Esophagus muscularis mucosa (tissue), 4 donors: ENCODE measurements around the gene MUC2. TPM values are rescaled to one million over a fixed set of nuclear protein-coding genes. Genes with fewer than 3 reads are reported as not detected.

Experiments
- DNase-seq: peaks from one replicate; pipeline ENCODE4 v3.0.0-alpha.2; 2017; ENCODE audit errors: extremely low spot score
- H3K27ac ChIP-seq, 4 donors: fragments of 200-600 bp; sonication (generic); replicated peaks in 1 of 4; 1 replicate in 3 of 4; 2 replicates in 1 of 4; pipeline ENCODE4 v1.5.1; 2016 to 2019; ENCODE audit warnings: mild to moderate bottlenecking in 1 of 4
- H3K27me3 ChIP-seq, 4 donors: fragments of 200-600 bp; sonication (generic); one replicate each; pipeline versions ENCODE4 v1.5.1 to v1.6.0; 2016 to 2019
- H3K36me3 ChIP-seq, 4 donors: fragments of 200-600 bp; sonication (generic); one replicate each; pipeline ENCODE4 v1.5.1; 2016 to 2019
- H3K4me1 ChIP-seq, 4 donors: fragments of 200-600 bp; sonication (generic); one replicate each; pipeline ENCODE4 v1.5.1; 2016 to 2019
- H3K4me3 ChIP-seq, 4 donors: fragments of 200-600 bp; sonication (generic); 1 replicate in 2 of 4; 2 replicates in 2 of 4; pipeline ENCODE4 v1.5.1; 2016 to 2019; ENCODE audit warnings: mild to moderate bottlenecking in 4 of 4, moderate library complexity in 1 of 4
- H3K9me3 ChIP-seq, 4 donors: fragments of 200-600 bp; sonication (generic); 1 replicate in 3 of 4; 2 replicates in 1 of 4; pipeline ENCODE4 v1.5.1; 2016 to 2019
- CTCF ChIP-seq, 3 experiments: fragments of 200-600 bp in 2 of 3; fragments of 450-650 bp in 1 of 3; sonication (generic) in 2 of 3; IDR thresholded peaks; one replicate each; pipeline ENCODE4 v1.5.1; 2017 to 2019; ENCODE audit warnings: antibody characterized with exemption in 3 of 3, mild to moderate bottlenecking in 2 of 3, moderate library complexity in 1 of 3
- EP300 ChIP-seq: sonication (generic); formaldehyde crosslinking; IDR thresholded peaks from one replicate; pipeline ENCODE4 v1.6.1; 2017; ENCODE audit warnings: antibody characterized with exemption
- POLR2A ChIP-seq: fragments of 450-650 bp; IDR thresholded peaks from one replicate; pipeline ENCODE4 v1.6.1; 2017; ENCODE audit warnings: antibody characterized with exemption, moderate library complexity, mild to moderate bottlenecking, low read depth
- POLR2AphosphoS5 ChIP-seq, 2 donors: sonication (generic); formaldehyde crosslinking; IDR thresholded peaks; one replicate each; pipeline ENCODE4 v1.6.1; 2017; ENCODE audit warnings: antibody characterized with exemption in 2 of 2
- WGBS: methylation state at CpG from one replicate; pipeline ENCODE4 v1.1.5; 2018; 5-methylcytosine and 5-hydroxymethylcytosine counted together
- intact Hi-C: fragments of 100-400 bp; cut with DNase I; formaldehyde crosslinking; loops from one replicate; pipeline ENCODE4 v1.15.1; 2023
- total RNA-seq, 4 donors: library from RNA; depleted of rRNA; stranded (reverse); fragments of >200 nt; gene quantifications; one replicate each; pipeline versions ENCODE4 v1.1.0 to v1.2.1, GENCODE V29; 2016

Gene MUC2
- total RNA-seq, 4 donors from 2014 or later: 0.34 TPM; not detected in 3

- no peak for DNase-seq
- Histone ChIP-seq H3K4me3 (no peak overlapping the region), H3K4me1 (no peaks in the 10 kb centered on the region), H3K9me3 (peaks cover 0 to 11% (median 6%) of the 10 kb centered on the region in 4 donors), H3K27me3 (peaks cover 0 to 37% (median 0%) of the 10 kb centered on the region in 4 donors), H3K27ac (no peak overlapping the region), H3K36me3 (no peaks in the 10 kb centered on the region)
- TF ChIP-seq CTCF (IDR thresholded peaks at IDR 0.05) (no peak), POLR2A (no peak), POLR2AphosphoS5 (IDR thresholded peaks at IDR 0.05) (no peak), EP300 (no peak)
- intact Hi-C loops: no loop called here
- WGBS: 82% methylated on average over 9 of the region's 9 CpGs
Observed at GRCh38 chr11:1062075-1062820, 12.4 kb upstream of the MUC2 start.

GRCh38 chr11:1064167-1064566 is 10.5 kb upstream of the MUC2 start:
- no peak for TF ChIP-seq POLR2A
- no peak for TF ChIP-seq EP300
- no peak for TF ChIP-seq CTCF (IDR thresholded peaks at IDR 0.05)
- TF ChIP-seq POLR2AphosphoS5 (IDR thresholded peaks at IDR 0.05): no peak
- H3K27ac ChIP-seq: no peak overlapping the region
- no peaks in the 10 kb centered on the region for H3K4me1 ChIP-seq
- H3K27me3 ChIP-seq: peaks cover 0 to 42% (median 0%) of the 10 kb centered on the region in 4 donors
- H3K36me3 ChIP-seq: no peaks in the 10 kb centered on the region
- H3K9me3 ChIP-seq: peaks cover 0 to 11% (median 6%) of the 10 kb centered on the region in 4 donors
- WGBS: 70% methylated on average over 3 of the region's 3 CpGs
- intact Hi-C loops: no loop called here
- no peak overlapping the region for H3K4me3 ChIP-seq
- DNase-seq: no peak

- H3K27ac ChIP-seq: no peak overlapping the region
- WGBS: 82% methylated on average over 8 of the region's 8 CpGs
- H3K9me3 ChIP-seq: no peaks in the 10 kb centered on the region
- intact Hi-C loops: no loop called here
- TF ChIP-seq EP300 (no peak), CTCF (IDR thresholded peaks at IDR 0.05) (no peak), POLR2A (no peak), POLR2AphosphoS5 (IDR thresholded peaks at IDR 0.05) (no peak)
- H3K27me3 ChIP-seq: peaks cover 0 to 64% (median 5%) of the 10 kb centered on the region in 4 donors
- peaks cover 0 to 7% (median 5%) of the 10 kb centered on the region in 4 donors for H3K4me1 ChIP-seq
- H3K4me3 ChIP-seq: no peak overlapping the region
- no peaks in the 10 kb centered on the region for H3K36me3 ChIP-seq
- no peak for DNase-seq
Observed at GRCh38 chr11:1067812-1068496, 6.7 kb upstream of the MUC2 start.

- Histone ChIP-seq H3K4me3 (no peak overlapping the region), H3K9me3 (no peaks in the 10 kb centered on the region), H3K27ac (no peak overlapping the region), H3K27me3 (peaks cover 0 to 77% (median 5%) of the 10 kb centered on the region in 4 donors), H3K36me3 (no peaks in the 10 kb centered on the region), H3K4me1 (peaks cover 0 to 15% (median 13%) of the 10 kb centered on the region in 4 donors)
- intact Hi-C loops: no loop called here
- no peak for DNase-seq
- TF ChIP-seq POLR2AphosphoS5 (IDR thresholded peaks at IDR 0.05): no peak
- TF ChIP-seq CTCF (IDR thresholded peaks at IDR 0.05): no peak
- no peak for TF ChIP-seq POLR2A
- no peak for TF ChIP-seq EP300
Observed at GRCh38 chr11:1069740-1070139, 4.9 kb upstream of the MUC2 start.
